ENCODE results near the gene C10orf90. TPM values are rescaled to one million over a fixed set of nuclear protein-coding genes. Genes with fewer than 3 reads are reported as not detected.

C10orf90 gene
- total RNA-seq, 1 experiment from 2014 or later, result not detected

DNA sequence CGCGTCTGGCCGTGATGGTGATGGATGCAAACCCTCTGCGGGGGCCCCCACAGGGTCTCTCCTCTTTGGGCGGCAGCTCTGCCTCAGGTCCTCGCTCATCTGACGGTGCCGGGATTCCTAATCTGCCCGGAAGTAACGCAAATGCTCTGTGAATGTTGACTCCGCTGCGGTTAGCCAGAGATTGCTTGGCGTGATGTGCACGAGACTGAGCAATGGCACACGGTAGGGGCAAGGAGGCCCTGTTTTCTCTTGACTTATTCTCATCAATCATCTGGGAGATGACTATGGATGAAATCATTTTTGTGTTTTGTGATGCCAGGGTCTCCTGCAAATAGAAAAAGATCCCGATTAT, 165.8 kb downstream of the C10orf90 start:
- Mint-ChIP-seq H3K9me3 (no peaks in the 10 kb centered on the region), H3K36me3 (ENCODE audit: insufficient read depth in 1 of 3, low read depth in 3 of 3) (no peaks in the 10 kb centered on the region), H3K4me3 (no peak overlapping the region; a peak in 1 of 5 replicates), H3K27me3 (ENCODE audit: low read depth) (no peaks in the 10 kb centered on the region; the same call in 1 of the 2 replicates), H3K27ac (no peak overlapping the region), H3K4me1 (no peaks in the 10 kb centered on the region; a peak in 1 of 4 replicates)
- Histone ChIP-seq H3K18ac (ENCODE audit: insufficient read length, low read depth, low read length) (no peak overlapping the region), H3K9me3 (ENCODE audit: control insufficient read depth, low read depth, low read length) (no peaks in the 10 kb centered on the region), H4K5ac (ENCODE audit: insufficient read length, low read depth, low read length) (no peak overlapping the region), H3K9ac (ENCODE audit: extremely low read depth, insufficient read length, low read length) (no peak overlapping the region), H3K79me1 (ENCODE audit: insufficient read depth, low read depth, low read length, poor library complexity, severe bottlenecking) (no peaks in the 10 kb centered on the region), H2BK120ac (ENCODE audit: low read depth, low read length, poor library complexity, severe bottlenecking) (no peak overlapping the region), H2BK15ac (ENCODE audit: low read depth, low read length) (no peak overlapping the region), H3K14ac (ENCODE audit: insufficient read depth, low read length) (no peak overlapping the region), H3K27me3 (ENCODE audit: insufficient read depth, low read length) (no peaks in the 10 kb centered on the region), H3T11ph (ENCODE audit: low read length) (no peak overlapping the region), H3K79me2 (ENCODE audit: insufficient read depth, low read length) (no peaks in the 10 kb centered on the region), H3K23ac (ENCODE audit: insufficient read length, low read depth, low read length) (no peak overlapping the region), H3K4ac (ENCODE audit: low read depth, low read length) (no peak overlapping the region), H4K8ac (replicated peaks; ENCODE audit: insufficient read length, low read depth, low read length) (no peak overlapping the region), H2BK20ac (ENCODE audit: low read depth, low read length, poor library complexity, severe bottlenecking) (no peak overlapping the region), H3K27ac (ENCODE audit: insufficient read length, low read depth, low read length) (no peak overlapping the region), H3K23me2 (ENCODE audit: insufficient read length, low read depth, low read length, poor library complexity, severe bottlenecking) (no peaks in the 10 kb centered on the region), H2AFZ (ENCODE audit: low read length) (no peak overlapping the region), H2BK12ac (ENCODE audit: insufficient read length, low read depth, low read length) (no peak overlapping the region), H2AK5ac (ENCODE audit: insufficient read length, low read length) (no peak overlapping the region), H2BK5ac (ENCODE audit: insufficient read length, low read length) (no peak overlapping the region), H4K91ac (ENCODE audit: insufficient read length, low read depth, low read length) (no peak overlapping the region), H3K4me1 (ENCODE audit: insufficient read depth, low read length) (no peaks in the 10 kb centered on the region), H4K20me1 (ENCODE audit: control insufficient read depth, insufficient read depth, insufficient read length) (no peaks in the 10 kb centered on the region), H3K4me2 (ENCODE audit: insufficient read depth, insufficient read length, low read length) (no peak overlapping the region), H3K56ac (ENCODE audit: insufficient read length, low read depth, low read length) (no peak overlapping the region)
- WGBS (ENCODE audit: extremely low coverage, insufficient read length, low lambda C conversion rate), result no CpG with 5 or more reads among the region's 16 CpGs
- DNase-seq, result no peak
- TF ChIP-seq, protein P1, sequence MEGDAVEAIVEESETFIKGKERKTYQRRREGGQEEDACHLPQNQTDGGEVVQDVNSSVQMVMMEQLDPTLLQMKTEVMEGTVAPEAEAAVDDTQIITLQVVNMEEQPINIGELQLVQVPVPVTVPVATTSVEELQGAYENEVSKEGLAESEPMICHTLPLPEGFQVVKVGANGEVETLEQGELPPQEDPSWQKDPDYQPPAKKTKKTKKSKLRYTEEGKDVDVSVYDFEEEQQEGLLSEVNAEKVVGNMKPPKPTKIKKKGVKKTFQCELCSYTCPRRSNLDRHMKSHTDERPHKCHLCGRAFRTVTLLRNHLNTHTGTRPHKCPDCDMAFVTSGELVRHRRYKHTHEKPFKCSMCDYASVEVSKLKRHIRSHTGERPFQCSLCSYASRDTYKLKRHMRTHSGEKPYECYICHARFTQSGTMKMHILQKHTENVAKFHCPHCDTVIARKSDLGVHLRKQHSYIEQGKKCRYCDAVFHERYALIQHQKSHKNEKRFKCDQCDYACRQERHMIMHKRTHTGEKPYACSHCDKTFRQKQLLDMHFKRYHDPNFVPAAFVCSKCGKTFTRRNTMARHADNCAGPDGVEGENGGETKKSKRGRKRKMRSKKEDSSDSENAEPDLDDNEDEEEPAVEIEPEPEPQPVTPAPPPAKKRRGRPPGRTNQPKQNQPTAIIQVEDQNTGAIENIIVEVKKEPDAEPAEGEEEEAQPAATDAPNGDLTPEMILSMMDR (conservative IDR thresholded peaks at IDR 0.05), result no peak

Measured in H9 (cell line).